RKO (cell line): Measurements from ENCODE around the gene IL27RA.
"Not testable (repeated sequence)": the region's sequence is repeated elsewhere in the genome, so short reads cannot be mapped to it uniquely, and the experiment has no call there.

Experiments used
- DNase-seq: peaks from one replicate; pipeline ENCODE4 v3.0.0-alpha.2; 2016; ENCODE audit warnings: low spot score

IL27RA gene

DNA sequence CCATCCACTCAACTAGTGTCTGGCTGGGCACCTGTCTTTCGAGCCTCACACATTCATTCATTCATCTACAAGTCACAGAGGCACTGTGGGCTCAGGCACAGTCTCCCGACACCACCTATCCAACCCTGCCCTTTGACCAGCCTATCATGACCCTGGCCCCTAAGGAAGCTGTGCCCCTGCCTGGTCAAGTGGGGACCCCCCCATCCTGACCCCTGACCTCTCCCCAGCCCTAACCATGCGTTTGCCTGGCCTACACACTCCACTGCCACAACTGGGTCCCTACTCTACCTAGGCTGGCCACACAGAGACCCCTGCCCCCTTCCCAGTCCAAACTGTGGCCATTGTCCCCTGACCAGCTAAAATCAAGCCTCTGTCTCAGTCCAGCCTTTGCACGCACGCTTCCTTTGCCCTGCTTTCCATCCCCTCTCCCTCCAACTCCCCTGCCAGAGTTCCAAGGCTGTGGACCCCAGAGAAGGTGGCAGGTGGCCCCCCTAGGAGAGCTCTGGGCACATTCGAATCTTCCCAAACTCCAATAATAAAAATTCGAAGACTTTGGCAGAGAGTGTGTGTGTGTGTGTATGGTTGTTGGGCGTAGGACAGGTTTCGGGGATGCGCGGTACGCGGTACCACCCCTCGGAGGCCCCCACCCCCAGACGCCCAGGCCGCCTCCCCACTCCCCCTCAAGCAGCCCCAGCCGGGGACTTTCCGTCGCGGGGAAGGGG, 404 bp upstream of the IL27RA start:
- no peak for DNase-seq

DNA sequence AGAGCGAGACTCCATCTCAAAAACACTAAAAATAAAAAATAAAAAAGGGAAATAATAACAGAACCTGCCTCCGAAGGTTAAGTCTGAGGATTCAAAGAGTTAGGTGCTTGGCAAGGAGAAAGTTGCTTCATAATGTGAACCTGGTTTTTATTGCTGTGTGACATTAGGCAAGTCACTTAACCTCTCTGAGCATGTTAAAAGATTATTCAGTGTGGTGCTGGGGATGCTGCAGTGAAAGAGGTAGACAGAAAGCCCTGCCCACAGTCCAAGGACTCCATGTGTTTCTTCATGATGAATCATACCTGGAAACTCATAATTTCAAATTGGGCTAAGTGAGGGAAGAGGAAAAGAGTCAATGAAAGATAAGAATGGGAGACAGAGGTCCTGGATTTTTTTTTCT, 2.4 kb downstream of the IL27RA start:
- peak; percentile 37 for DNase-seq

DNA sequence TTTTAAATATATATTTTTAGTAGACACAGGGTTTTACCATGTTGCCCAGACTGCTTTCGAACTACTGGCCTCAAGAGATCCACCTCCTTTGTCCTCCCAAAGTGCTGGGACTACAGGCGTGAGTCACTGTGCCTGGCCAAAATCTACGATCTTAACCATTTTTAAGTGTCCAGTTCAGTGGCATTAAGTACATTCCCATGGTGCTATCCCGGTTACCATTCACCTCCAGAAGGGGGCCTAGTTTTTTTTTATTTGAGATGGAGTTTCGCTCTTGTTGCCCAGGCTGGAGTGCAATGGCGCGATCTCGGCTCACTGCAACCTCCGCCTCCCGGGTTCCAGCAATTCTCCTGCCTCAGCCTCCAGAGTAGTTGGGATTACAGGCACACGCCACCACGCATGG, 3.6 kb downstream of the IL27RA start:
- DNase-seq: peak; percentile 53

- no peak for DNase-seq
Measured at GRCh38 chr19:14035706-14036105, 4.1 kb downstream of the IL27RA start.

DNA sequence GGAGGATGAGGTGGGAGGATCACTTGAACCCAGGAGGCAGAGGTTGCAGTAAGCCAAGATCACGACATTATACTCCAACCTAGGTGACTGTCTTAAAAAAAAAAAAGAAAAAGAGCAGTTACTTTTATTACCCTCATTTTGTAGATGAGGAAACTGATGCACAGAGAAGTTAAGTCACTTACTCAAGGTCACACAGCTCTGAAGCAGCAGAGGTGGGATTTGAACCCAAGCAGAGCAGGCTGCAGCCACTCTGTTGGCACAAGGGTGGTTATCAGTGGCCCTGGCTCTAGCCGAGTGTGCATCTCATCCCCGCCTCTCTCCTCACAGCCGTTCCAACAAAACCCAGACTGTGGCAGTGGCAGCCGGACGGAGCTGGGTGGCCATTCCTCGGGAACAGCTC, 7.6 kb downstream of the IL27RA start:
- no peak for DNase-seq

- DNase-seq: peak; percentile 67
Measured at GRCh38 chr19:14042659-14043608, 11.4 kb downstream of the IL27RA start.

DNA sequence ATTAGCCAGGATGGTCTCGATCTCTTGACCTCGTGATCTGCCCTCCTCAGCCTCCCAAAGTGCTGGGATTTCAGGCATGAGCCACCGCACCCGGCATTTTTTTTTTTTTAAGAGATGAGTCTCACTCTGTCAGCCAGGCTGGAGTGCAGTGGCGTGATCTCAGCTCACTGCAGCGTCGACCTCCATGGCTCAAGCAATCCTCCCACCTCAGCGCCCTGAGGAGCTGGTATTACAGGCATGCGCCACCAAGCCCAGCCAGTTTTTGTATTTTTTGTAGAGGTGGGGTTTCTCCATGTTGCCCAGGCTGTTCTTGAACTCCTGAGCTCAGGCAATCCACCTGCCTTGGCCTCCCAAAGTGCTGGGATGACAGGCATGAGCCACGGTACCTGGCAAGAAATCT, 16.3 kb downstream of the IL27RA start:
- DNase-seq: not testable (repeated sequence)

DNA sequence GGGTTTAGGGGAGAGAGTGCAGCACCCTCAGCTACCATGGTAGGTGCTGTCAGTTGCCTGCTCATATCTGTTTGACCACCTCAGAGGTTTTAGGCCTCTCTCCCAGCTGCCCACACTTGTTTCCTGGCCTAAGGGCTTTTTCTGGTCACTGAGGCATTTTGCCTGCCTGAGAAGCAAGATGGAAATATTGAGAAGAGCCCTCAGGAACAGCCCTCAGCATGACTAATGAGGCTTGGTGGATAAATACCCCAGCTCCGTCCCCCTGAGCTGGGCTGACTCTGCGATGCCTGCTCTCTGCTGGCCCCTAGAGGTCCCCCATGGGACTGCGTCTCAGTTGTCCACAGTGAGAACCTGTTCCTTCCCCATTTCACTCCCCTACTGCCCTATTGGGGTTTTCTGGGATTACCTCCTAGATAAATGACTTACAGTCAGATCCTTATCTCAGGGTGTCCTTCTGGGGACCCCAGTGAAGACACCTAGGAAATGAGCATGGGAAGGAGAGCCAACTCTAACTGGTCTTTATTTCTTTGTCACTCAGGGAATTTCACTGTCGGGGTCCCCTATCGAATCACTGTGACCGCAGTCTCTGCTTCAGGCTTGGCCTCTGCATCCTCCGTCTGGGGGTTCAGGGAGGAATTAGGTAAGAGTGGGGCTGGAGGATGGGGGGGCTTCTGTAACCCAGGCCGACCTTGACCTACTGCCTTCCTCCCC, 17.0 kb downstream of the IL27RA start:
- DNase-seq: peak; percentile 70

DNA sequence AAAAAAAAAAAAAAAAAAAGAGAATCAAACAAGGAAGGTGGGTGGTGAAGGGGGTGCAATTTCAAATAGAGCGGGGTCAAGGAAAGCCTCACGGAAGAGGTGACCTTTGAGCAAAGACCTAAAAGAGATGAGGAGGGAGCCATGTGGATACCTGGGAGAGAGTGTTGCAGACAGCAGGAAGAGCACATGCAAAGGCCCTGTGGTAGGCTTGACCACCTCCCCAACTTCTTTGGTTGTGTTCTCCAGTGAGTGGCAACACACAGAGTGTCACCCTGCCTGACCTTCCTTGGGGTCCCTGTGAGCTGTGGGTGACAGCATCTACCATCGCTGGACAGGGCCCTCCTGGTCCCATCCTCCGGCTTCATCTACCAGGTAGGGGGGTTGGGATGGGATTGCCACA, 18.9 kb downstream of the IL27RA start:
- no peak for DNase-seq

DNA sequence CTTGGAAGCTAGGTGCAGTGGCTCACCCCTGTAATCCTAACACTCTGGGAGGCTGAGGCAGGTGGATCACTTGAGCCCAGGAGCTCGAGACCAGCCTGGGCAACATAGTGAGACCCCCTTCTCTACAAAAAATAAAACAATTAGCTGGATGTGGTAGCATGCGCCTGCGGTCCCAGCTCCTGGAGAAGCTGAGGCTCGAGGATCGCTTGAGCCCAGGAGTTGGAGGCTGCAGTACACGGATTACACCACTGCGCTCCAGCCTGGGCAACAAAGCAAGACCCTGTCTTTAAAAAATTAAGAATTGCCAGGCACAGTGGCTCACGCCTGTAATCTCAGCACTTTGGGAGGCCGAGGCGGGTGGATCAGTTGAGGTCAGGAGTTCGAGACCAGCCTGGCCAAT, 19.4 kb downstream of the IL27RA start:
- not testable (repeated sequence) for DNase-seq

GRCh38 chr19:14051980-14052379, 20.4 kb downstream of the IL27RA start:
- DNase-seq: no peak

- no peak for DNase-seq
Measured at GRCh38 chr19:14052470-14052869, 20.9 kb downstream of the IL27RA start.

DNA sequence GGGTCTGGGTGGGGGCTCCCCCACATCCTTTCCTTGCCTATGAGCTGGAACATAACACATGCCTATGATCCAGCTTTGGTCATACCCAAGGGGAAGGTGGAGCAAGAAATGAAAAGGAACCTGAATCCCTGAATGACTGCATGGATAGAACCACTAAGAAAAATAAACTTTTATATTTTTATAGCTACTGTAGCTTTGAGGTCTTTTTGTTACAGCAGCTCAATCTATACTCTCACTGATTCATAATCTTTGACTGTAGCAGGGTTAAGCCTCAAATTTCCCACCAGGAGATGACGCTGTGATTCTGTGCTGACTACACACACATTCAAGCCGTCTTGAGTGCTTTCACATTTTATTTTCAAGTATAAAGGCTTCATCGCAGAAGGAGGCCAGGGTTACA, 21.5 kb downstream of the IL27RA start:
- DNase-seq: no peak

DNA sequence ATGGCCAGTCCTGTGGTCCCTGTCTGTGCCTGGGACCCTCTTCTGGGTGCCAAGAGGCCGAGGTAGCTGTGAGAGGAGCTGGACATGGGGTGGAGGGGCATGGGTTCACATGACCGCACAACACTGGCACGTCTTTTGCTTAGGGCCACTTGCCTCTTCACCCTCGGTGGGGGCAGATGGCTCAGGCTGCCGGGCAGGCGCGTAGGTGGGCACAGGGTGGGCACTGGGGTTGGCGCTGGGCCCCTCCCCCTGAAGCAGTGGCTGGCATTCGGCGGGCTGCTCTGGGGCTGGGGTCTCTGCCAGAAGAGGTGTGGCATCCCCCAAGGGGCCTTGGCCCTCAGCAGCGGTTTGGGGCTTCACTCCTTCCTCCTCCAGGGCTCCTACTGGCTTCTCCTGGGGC, 21.9 kb downstream of the IL27RA start:
- DNase-seq: no peak

DNA sequence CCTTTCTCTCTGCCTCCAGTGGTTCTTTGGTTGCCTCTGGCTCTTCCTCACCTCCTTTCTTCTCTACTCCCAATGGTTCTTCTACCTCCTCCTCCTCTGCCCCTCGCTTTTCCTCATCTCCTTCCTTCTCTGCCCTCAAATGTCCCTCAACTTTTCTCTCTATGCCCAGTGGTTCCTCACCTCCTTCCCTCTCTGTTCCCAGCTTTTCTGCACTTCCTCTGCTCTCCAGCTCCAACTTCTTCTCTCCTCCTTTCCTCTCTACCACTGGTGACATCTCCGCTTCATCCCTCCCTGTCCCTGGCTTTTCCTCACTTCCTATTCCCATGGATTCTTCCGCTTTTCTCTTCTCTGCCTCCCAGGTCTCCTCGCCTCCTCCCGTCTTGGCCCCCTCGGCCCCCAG, 22.5 kb downstream of the IL27RA start:
- no peak for DNase-seq

DNA sequence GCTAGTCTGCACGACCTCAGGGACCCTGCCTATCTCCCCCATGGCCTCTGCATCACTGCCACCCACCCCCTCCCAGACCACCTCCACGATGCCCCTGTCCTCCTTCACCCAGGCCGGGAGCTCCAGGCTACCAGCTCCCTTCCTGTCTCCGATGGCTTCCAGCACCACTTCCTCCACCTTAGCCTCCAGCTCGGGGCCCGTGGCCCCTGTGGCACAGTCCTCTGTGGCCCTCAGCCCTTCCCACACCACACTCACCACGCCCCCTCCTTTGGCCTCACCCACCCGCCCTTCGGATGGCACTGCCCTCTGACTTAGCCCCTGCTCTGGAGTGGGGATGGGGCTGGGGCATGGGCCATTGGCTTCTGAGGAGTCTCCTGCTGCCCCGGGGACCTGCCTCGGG, 23.2 kb downstream of the IL27RA start:
- no peak for DNase-seq

DNA sequence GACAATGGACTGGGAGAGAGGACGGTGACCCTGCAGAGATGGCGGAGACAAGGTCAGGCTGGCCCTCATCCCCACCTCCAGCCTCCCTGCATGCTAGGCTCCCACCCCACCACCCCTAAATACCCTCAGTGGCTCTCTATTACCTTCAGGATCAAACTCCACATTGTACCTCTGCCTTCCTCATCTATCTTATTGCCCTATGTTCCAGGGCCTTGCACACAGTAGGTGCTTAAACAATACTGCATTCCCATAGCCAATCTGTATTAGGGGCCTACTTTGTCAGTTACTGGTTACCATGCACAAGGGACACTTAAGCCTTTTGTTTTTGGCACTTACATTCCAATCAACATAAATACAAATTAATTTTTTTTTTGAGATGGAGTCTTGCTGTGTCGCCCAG, 23.8 kb downstream of the IL27RA start:
- no peak for DNase-seq

DNA sequence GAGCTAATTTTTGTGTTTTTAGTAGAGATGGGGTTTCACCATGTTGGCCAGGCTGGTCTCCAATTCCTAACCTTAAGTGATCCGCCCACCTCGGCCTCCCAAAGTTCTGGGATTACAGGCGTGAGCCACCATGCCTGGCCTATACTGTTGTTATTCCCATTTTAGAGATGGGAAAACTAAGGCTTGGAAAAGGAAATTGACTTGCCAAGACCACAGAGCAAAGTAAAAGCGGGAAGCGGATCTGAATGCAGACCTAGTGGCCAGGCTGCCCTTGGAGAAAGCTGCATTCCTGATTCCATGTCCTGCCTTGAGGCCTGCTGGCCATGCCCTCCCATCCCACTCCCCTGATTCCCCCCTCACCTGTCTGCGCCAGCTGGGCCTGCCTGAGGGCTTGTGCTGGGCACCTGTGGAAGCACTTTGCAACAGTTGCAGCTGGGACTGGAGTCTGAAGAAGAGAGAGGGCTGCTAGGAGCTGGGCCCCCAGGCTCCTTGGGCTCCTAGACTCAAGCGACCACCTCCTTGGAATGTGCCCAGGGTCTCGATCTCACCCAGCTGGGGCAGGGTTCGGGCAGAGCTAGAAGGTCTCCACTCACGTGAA, 24.6 kb downstream of the IL27RA start:
- no peak for DNase-seq

DNA sequence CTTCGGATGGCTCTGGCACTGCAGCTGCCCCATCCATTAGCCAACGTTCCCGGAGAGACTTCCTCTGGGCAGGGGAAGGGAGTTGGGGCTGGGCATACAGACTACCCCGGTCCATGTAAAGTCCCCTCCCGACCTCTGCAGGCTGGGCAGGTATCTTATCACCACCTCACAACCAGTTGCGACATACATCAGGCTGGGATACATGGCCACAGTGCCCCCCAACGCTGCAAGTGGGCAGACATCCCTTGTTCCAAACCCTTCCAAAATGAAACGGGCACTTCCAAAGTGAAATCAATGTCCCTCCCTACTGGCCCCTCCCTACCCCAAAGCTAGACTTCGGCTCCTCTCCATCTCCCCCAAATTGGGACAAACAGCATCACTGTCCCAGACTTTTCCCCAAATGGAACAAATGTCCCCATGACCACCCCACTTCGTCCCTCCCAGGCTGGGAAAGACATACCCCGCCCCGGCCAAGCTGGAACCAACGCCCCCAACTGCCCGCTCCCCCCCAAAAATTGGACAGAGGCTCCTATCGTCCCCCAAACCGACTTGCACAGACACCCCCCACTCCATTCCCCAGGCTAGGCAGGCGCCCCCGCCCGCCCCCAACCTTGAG, 25.3 kb downstream of the IL27RA start:
- DNase-seq: no peak

- DNase-seq: no peak
Measured at GRCh38 chr19:14058182-14059092, 26.9 kb downstream of the IL27RA start.

DNA sequence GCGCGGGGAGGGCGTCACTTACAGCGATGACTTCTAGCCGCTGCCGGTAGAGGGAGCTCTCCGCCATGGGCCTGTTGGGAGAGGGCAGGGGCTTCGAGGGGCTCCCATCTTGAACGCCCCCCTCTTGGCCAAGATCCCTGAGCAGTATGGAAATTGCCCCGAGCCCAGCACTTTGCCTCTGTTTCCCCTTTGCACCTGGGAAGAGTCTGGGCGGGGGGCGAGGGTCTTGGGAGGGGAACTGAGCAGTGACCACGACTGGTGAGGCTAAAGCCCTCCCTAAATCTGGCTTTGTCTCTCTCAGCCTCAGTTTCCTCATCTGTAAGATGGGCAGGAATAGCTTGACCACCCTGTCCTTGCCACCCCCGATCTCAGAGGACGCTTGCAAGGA, 27.5 kb downstream of the IL27RA start:
- DNase-seq: no peak
